RWPE2 (cell line): ENCODE results near the gene SMIM38.

Experiments
- ATAC-seq: fragments of 200-7000 bp; cut with Tn5 transposase; 3 replicates; pipeline ENCODE4 v1.9.1; 2021; ENCODE audit warnings: low read depth
- DNase-seq: peaks from one replicate; pipeline ENCODE4 v3.0.0-alpha.2; 2020; ENCODE audit warnings: low spot score
- H3K27ac ChIP-seq: fragments of 450-650 bp; 2 replicates; pipeline ENCODE4 v1.5.1; 2017; ENCODE audit warnings: mild to moderate bottlenecking; ENCODE audit not compliant: poor library complexity, severe bottlenecking
- H3K27me3 ChIP-seq: fragments of 250-450 bp; sonication (Bioruptor Pico); 2 replicates; pipeline ENCODE4 v1.5.1; 2021; ENCODE audit warnings: mild to moderate bottlenecking, moderate library complexity; ENCODE audit not compliant: insufficient read depth, poor library complexity, severe bottlenecking
- H3K36me3 ChIP-seq: fragments of 250-450 bp; sonication (Bioruptor Pico); 2 replicates; pipeline ENCODE4 v1.5.1; 2020; ENCODE audit warnings: low read depth, mild to moderate bottlenecking, moderate library complexity
- H3K4me1 ChIP-seq: fragments of 250-450 bp; sonication (Bioruptor Pico); 2 replicates; pipeline ENCODE4 v1.5.1; 2021; ENCODE audit warnings: mild to moderate bottlenecking, moderate library complexity; ENCODE audit not compliant: insufficient read depth, poor library complexity, severe bottlenecking
- H3K4me3 ChIP-seq: fragments of 250-450 bp; sonication (Bioruptor Pico); 2 replicates; pipeline ENCODE4 v1.5.1; 2021; ENCODE audit warnings: mild to moderate bottlenecking, moderate library complexity; ENCODE audit not compliant: severe bottlenecking
- H3K9me3 ChIP-seq: fragments of 250-450 bp; sonication (Bioruptor Pico); 2 replicates; pipeline ENCODE4 v1.5.1; 2021; ENCODE audit warnings: mild to moderate bottlenecking, moderate library complexity; ENCODE audit not compliant: severe bottlenecking
- TF ChIP-seq, protein P1 (sequence below): fragments of 450-650 bp; IDR thresholded peaks from one replicate; pipeline ENCODE4 v1.5.1; 2017; ENCODE audit warnings: mild to moderate bottlenecking, moderate library complexity; ENCODE audit not compliant: poor library complexity, severe bottlenecking

Gene SMIM38

GRCh38 chr11:69140635-69141034 is 15.1 kb upstream of the SMIM38 start:
- TF ChIP-seq, protein P1, sequence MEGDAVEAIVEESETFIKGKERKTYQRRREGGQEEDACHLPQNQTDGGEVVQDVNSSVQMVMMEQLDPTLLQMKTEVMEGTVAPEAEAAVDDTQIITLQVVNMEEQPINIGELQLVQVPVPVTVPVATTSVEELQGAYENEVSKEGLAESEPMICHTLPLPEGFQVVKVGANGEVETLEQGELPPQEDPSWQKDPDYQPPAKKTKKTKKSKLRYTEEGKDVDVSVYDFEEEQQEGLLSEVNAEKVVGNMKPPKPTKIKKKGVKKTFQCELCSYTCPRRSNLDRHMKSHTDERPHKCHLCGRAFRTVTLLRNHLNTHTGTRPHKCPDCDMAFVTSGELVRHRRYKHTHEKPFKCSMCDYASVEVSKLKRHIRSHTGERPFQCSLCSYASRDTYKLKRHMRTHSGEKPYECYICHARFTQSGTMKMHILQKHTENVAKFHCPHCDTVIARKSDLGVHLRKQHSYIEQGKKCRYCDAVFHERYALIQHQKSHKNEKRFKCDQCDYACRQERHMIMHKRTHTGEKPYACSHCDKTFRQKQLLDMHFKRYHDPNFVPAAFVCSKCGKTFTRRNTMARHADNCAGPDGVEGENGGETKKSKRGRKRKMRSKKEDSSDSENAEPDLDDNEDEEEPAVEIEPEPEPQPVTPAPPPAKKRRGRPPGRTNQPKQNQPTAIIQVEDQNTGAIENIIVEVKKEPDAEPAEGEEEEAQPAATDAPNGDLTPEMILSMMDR = no peak
- Histone ChIP-seq H3K36me3 (no peaks in the 10 kb centered on the region), H3K4me1 (peaks cover 20% of the 10 kb centered on the region), H3K27ac (no peak overlapping the region), H3K4me3 (no peak overlapping the region), H3K27me3 (no peaks in the 10 kb centered on the region), H3K9me3 (peaks cover 2% of the 10 kb centered on the region)
- ATAC-seq = peak; percentile 46; the same call in 1 of the 3 replicates
- no peak for DNase-seq

GRCh38 chr11:69141742-69142141 is 14.0 kb upstream of the SMIM38 start:
- Histone ChIP-seq H3K4me1 (peaks cover 20% of the 10 kb centered on the region), H3K4me3 (no peak overlapping the region), H3K27me3 (no peaks in the 10 kb centered on the region), H3K27ac (no peak overlapping the region), H3K36me3 (no peaks in the 10 kb centered on the region), H3K9me3 (peaks cover 7% of the 10 kb centered on the region)
- DNase-seq (no peak), ATAC-seq (no peak)
- TF ChIP-seq, protein P1 = no peak

DNA sequence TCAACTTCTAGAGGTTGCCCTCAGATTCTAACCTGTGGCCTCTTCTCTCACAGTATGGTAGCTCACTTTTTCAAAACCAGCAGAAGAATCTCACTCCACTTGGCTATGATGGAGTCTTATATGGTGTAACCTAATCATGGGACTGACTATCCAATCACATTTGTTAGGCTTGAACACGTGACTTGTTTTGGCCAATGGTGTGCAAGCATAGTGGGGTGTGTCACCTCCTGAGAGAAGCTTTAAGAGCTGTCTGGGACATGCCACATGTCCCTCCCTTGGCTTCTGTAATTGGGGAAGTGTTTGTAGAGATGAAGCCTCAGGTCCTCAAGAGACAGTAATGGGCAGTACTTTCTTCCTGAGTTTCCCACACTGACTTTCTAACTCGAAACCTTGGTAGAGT is 12.8 kb upstream of the SMIM38 start:
- Histone ChIP-seq H3K27me3 (no peaks in the 10 kb centered on the region), H3K4me1 (peaks cover 20% of the 10 kb centered on the region), H3K36me3 (no peaks in the 10 kb centered on the region), H3K9me3 (peaks cover 11% of the 10 kb centered on the region), H3K4me3 (no peak overlapping the region), H3K27ac (no peak overlapping the region)
- ATAC-seq = no peak
- DNase-seq = no peak
- TF ChIP-seq, protein P1 = no peak

DNA sequence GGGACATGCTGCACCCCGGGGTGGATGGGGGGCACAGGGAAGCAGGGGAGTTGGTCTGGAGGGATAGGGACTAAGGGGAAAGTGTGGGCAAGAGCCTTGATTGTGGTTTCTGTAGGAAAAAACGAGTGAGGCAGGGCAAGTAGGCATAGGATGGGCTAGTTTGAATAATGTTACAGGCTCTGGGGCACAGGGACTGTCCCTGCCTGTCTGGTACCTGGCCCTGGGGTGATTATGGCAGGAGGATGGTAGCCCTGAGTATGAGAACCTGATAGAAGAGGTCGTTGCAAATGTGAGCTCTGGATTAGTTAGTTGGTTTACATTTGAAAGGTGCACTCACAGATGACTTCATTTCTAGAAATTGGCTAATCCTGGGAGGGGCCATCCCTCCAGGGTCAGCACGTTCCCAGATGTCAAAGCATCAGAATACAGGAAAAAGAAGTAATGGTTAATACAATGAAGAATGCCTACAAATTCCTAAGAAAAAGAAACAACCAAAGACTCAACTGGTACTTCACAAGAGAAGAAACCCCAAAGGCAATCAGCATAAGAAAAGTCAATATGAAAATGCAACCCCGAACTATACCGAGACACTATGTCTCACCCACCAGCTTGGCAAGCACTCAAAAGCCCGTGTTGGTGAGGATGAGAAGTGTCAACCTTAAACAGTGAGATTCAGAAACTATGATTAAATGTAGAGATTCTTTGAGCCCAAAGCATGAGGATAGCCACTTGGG is 11.3 kb upstream of the SMIM38 start:
- no peaks in the 10 kb centered on the region for H3K36me3 ChIP-seq
- TF ChIP-seq, protein P1 = no peak
- ATAC-seq (peak; percentile 45; the same call in 2 of the 3 replicates), DNase-seq (no peak)
- peaks cover 14% of the 10 kb centered on the region for H3K4me1 ChIP-seq
- H3K27ac ChIP-seq = peak overlapping the region; percentile 8
- H3K9me3 ChIP-seq = peaks cover 11% of the 10 kb centered on the region
- H3K4me3 ChIP-seq = no peak overlapping the region
- H3K27me3 ChIP-seq = no peaks in the 10 kb centered on the region

- H3K27me3 ChIP-seq = no peaks in the 10 kb centered on the region
- H3K4me3 ChIP-seq = no peak overlapping the region
- peak overlapping the region; percentile 8 for H3K27ac ChIP-seq
- H3K9me3 ChIP-seq = peaks cover 11% of the 10 kb centered on the region
- DNase-seq = no peak
- H3K36me3 ChIP-seq = no peaks in the 10 kb centered on the region
- no peak for ATAC-seq
- H3K4me1 ChIP-seq = peaks cover 13% of the 10 kb centered on the region
- TF ChIP-seq, protein P1 = no peak
Measured at GRCh38 chr11:69145050-69145380, 10.7 kb upstream of the SMIM38 start.
